NCI-H345 treated with DMSO at 0.1 percent for 48 hours (cell line): ENCODE measurements around the gene CDHR5.
"Not testable (repeated sequence)": the region's sequence is repeated elsewhere in the genome, so short reads cannot be mapped to it uniquely, and the experiment has no call there.

Source experiments
- DNase-seq: peaks from one replicate; lab custom pipeline; 2025; ENCODE audit not compliant: unreplicated experiment; lab: John Stamatoyannopoulos, UW

Gene CDHR5

GRCh38 chr11:589798-590197, 35.0 kb downstream of the CDHR5 start:
- DNase-seq, result no peak

GRCh38 chr11:587978-588380, 36.8 kb downstream of the CDHR5 start:
- no peak for DNase-seq

GRCh38 chr11:587546-587945, 37.2 kb downstream of the CDHR5 start:
- no peak for DNase-seq

GRCh38 chr11:586376-587316, 38.1 kb downstream of the CDHR5 start:
- DNase-seq, result no peak

GRCh38 chr11:584287-584686, 40.5 kb downstream of the CDHR5 start:
- DNase-seq, result no peak

- no peak for DNase-seq
Measured at GRCh38 chr11:581752-582151, 43.0 kb downstream of the CDHR5 start.

GRCh38 chr11:581342-581741, 43.4 kb downstream of the CDHR5 start:
- DNase-seq, result no peak

- no peak for DNase-seq
Measured at GRCh38 chr11:579830-580601, 44.7 kb downstream of the CDHR5 start.

- DNase-seq, result no peak
Measured at GRCh38 chr11:578276-579035, 46.3 kb downstream of the CDHR5 start.

- no peak for DNase-seq
Measured at GRCh38 chr11:577611-577894, 47.2 kb downstream of the CDHR5 start.

GRCh38 chr11:576811-577610, 47.7 kb downstream of the CDHR5 start:
- no peak for DNase-seq

GRCh38 chr11:575996-576768, 48.6 kb downstream of the CDHR5 start, which contains the start of gene PHRF1:
Gene PHRF1 (plus strand): TSS chr11:576470. CDS start chr11:581513, 5,043 bp downstream.
- peak; percentile 94 for DNase-seq

GRCh38 chr11:575313-575995, 49.3 kb downstream of the CDHR5 start:
- DNase-seq, result peak; percentile 68

GRCh38 chr11:574632-575312, 50.0 kb downstream of the CDHR5 start:
- DNase-seq, result no peak

- not testable (repeated sequence) for DNase-seq
Measured at GRCh38 chr11:574031-574570, 50.7 kb downstream of the CDHR5 start.

GRCh38 chr11:573146-573759, 51.5 kb downstream of the CDHR5 start:
- DNase-seq, result no peak

GRCh38 chr11:571802-572185, 53.0 kb downstream of the CDHR5 start:
- no peak for DNase-seq
